Parathyroid adenoma (tissue), 2 donors: Measurements from ENCODE around the gene PAK6.
A peak's percentile ranks its signal among the peaks of the same experiment; 100 is the strongest.

Experiments used
- H2AFZ ChIP-seq: fragments of 300-600 bp; sonication (generic); one replicate; pipeline ENCODE4 v1.7.0; 2017; ENCODE audit warnings: antibody characterized with exemption, mild to moderate bottlenecking
- H3K27ac ChIP-seq: fragments of 300-600 bp; sonication (generic); one replicate; pipeline ENCODE4 v1.7.0; 2017
- H3K27me3 ChIP-seq: fragments of 300-600 bp; sonication (generic); one replicate; pipeline ENCODE4 v1.7.0; 2017; ENCODE audit warnings: low read length; ENCODE audit not compliant: control insufficient read depth, insufficient read depth
- H3K36me3 ChIP-seq: fragments of 300-600 bp; sonication (generic); one replicate; pipeline ENCODE4 v1.7.0; 2017; ENCODE audit warnings: low read length; ENCODE audit not compliant: control insufficient read depth, insufficient read depth
- H3K4me1 ChIP-seq: fragments of 300-600 bp; sonication (generic); one replicate; pipeline ENCODE4 v1.7.0; 2017; ENCODE audit warnings: control low read depth
- H3K4me2 ChIP-seq: fragments of 300-600 bp; sonication (generic); one replicate; pipeline ENCODE4 v1.7.0; 2017; ENCODE audit warnings: low read length
- H3K4me3 ChIP-seq: fragments of 300-600 bp; sonication (generic); one replicate; pipeline ENCODE4 v1.7.0; 2017; ENCODE audit warnings: low read depth, low read length
- H3K79me2 ChIP-seq: fragments of 300-600 bp; sonication (generic); one replicate; pipeline ENCODE4 v1.7.0; 2017; ENCODE audit warnings: control low read depth
- H3K9ac ChIP-seq: fragments of 300-600 bp; sonication (generic); one replicate; pipeline ENCODE4 v1.7.0; 2017; ENCODE audit warnings: mild to moderate bottlenecking
- H3K9me3 ChIP-seq: fragments of 300-600 bp; sonication (generic); one replicate; pipeline ENCODE4 v1.7.0; 2017; ENCODE audit warnings: low read length; ENCODE audit not compliant: control insufficient read depth
- CTCF ChIP-seq: fragments of 300-600 bp; sonication (generic); IDR thresholded peaks from one replicate; pipeline ENCODE4 v1.7.0; 2017; ENCODE audit warnings: antibody characterized with exemption, mild to moderate bottlenecking
- donor health status: primary hyperparathyroidism.

Gene PAK6

GRCh38 chr15:40314723-40315276 is 75.9 kb downstream of the PAK6 start:
- Histone ChIP-seq H3K79me2 (no peaks in the 10 kb centered on the region), H3K27ac (no peak overlapping the region), H3K36me3 (no peaks in the 10 kb centered on the region), H3K4me3 (no peak overlapping the region), H3K27me3 (no peaks in the 10 kb centered on the region), H3K4me1 (no peaks in the 10 kb centered on the region), H2AFZ (no peak overlapping the region), H3K9me3 (no peaks in the 10 kb centered on the region), H3K9ac (no peak overlapping the region), H3K4me2 (no peak overlapping the region)
- no peak for TF ChIP-seq CTCF

- no peak for TF ChIP-seq CTCF
- Histone ChIP-seq H2AFZ (no peak overlapping the region), H3K27me3 (no peaks in the 10 kb centered on the region), H3K4me1 (no peaks in the 10 kb centered on the region), H3K9ac (no peak overlapping the region), H3K79me2 (no peaks in the 10 kb centered on the region), H3K9me3 (no peaks in the 10 kb centered on the region), H3K27ac (no peak overlapping the region), H3K36me3 (no peaks in the 10 kb centered on the region), H3K4me2 (no peak overlapping the region), H3K4me3 (no peak overlapping the region)
Measured at GRCh38 chr15:40316931-40317330, 78.1 kb downstream of the PAK6 start.

- no peaks in the 10 kb centered on the region for H3K9me3 ChIP-seq
- no peaks in the 10 kb centered on the region for H3K36me3 ChIP-seq
- H2AFZ ChIP-seq = no peak overlapping the region
- no peaks in the 10 kb centered on the region for H3K79me2 ChIP-seq
- no peak overlapping the region for H3K9ac ChIP-seq
- H3K27ac ChIP-seq = no peak overlapping the region
- no peaks in the 10 kb centered on the region for H3K4me1 ChIP-seq
- no peak overlapping the region for H3K4me3 ChIP-seq
- H3K27me3 ChIP-seq = no peaks in the 10 kb centered on the region
- no peak for TF ChIP-seq CTCF
- H3K4me2 ChIP-seq = no peak overlapping the region
Measured at GRCh38 chr15:40317580-40317979, 78.7 kb downstream of the PAK6 start.

GRCh38 chr15:40320409-40320808 is 81.5 kb downstream of the PAK6 start:
- no peak overlapping the region for H3K27ac ChIP-seq
- no peak overlapping the region for H3K4me3 ChIP-seq
- no peaks in the 10 kb centered on the region for H3K79me2 ChIP-seq
- H3K36me3 ChIP-seq = no peaks in the 10 kb centered on the region
- H2AFZ ChIP-seq = no peak overlapping the region
- H3K9ac ChIP-seq = no peak overlapping the region
- TF ChIP-seq CTCF = no peak
- H3K4me2 ChIP-seq = no peak overlapping the region
- no peaks in the 10 kb centered on the region for H3K27me3 ChIP-seq
- no peaks in the 10 kb centered on the region for H3K9me3 ChIP-seq
- H3K4me1 ChIP-seq = no peaks in the 10 kb centered on the region

- Histone ChIP-seq H3K4me2 (no peak overlapping the region), H3K9me3 (no peaks in the 10 kb centered on the region), H3K27me3 (no peaks in the 10 kb centered on the region), H3K36me3 (no peaks in the 10 kb centered on the region), H2AFZ (no peak overlapping the region), H3K4me1 (no peaks in the 10 kb centered on the region), H3K4me3 (no peak overlapping the region), H3K9ac (no peak overlapping the region), H3K79me2 (no peaks in the 10 kb centered on the region), H3K27ac (no peak overlapping the region)
- peak; percentile 80 for TF ChIP-seq CTCF
Measured at GRCh38 chr15:40320931-40321371, 82.1 kb downstream of the PAK6 start.
